Heart left ventricle (tissue), 13 donors: ENCODE data around the gene PGAP2.
"Not testable (repeated sequence)": the region's sequence is repeated elsewhere in the genome, so short reads cannot be mapped to it uniquely, and the experiment has no call there.

ENCODE experiments used
- CTCF ChIP-seq, 12 donors: fragments of 200-600 bp; sonication (generic) in 4 of 12; IDR thresholded peaks; one replicate each; pipeline versions ENCODE4 v1.5.0 to v1.8.0; 2018 to 2022; ENCODE audit warnings: antibody characterized with exemption in 12 of 12, mild to moderate bottlenecking in 5 of 12
- POLR2A ChIP-seq, 2 donors: fragments of 450-650 bp; IDR thresholded peaks; one replicate each; pipeline ENCODE4 v1.6.1; 2017; ENCODE audit warnings: antibody characterized with exemption in 2 of 2, mild to moderate bottlenecking in 2 of 2, moderate library complexity in 2 of 2
- donor health status: ischemic (EF 13 %, LVEDD 7.1; RV severe dilation, severe dysfunction).
- donor health status: DM: no; HTN: yes; CAD: no.
- donor health status: DM: no; HTN: no; CAD: no.
- donor health status: ischemic (EF 25% LVEDD 6.9; RV normal size, moderate dysfunction).
- donor health status: ischemic (EF 25% LVEDD 5.7; RV mildly dilated, moderate dysfunction).
- donor health status: ischemic (EF 35%, LVEDD 5.7; RV mildly dilated, moderate dysfunction).
- donor health status: nonischemic (EF 11% LVEDD 7.7; RV severe dilation, severe dysfunction).
- donor health status: DM: yes; HTN: yes; CAD: no.
- donor health status: PGD.
- donor health status: ischemic (EF 29% LVEDD 5.4; RV normal size, mild dysfunction).
- donor health status: nonischemic (EF 23%, LVEDD 6.1; RV moderate dilation, normal function).

GRCh38 chr11:3766836-3767235, 41.5 kb upstream of the PGAP2 start:
- not testable (repeated sequence) for TF ChIP-seq CTCF, POLR2A (IDR thresholded peaks at IDR 0.05)
